Measurements from ENCODE around the gene FBXL13.

Gene FBXL13

GRCh38 chr7:102832674-102833073 is 241.9 kb downstream of the FBXL13 start:
- TF ChIP-seq CTCF (conservative IDR thresholded peaks at IDR 0.05; ENCODE audit: control insufficient read depth, insufficient read depth, low read depth, low read length) = no peak
- DNase-seq (ENCODE audit: low read depth) = no peak
- H3K4me3 ChIP-seq (ENCODE audit: control insufficient read depth, low read depth, low read length) = no peak overlapping the region

GRCh38 chr7:102830197-102830596 is 244.4 kb downstream of the FBXL13 start:
- TF ChIP-seq CTCF (conservative IDR thresholded peaks at IDR 0.05; ENCODE audit: control insufficient read depth, insufficient read depth, low read depth, low read length) = no peak
- no peak overlapping the region for H3K4me3 ChIP-seq (ENCODE audit: control insufficient read depth, low read depth, low read length)

GRCh38 chr7:102829075-102829474 is 245.5 kb downstream of the FBXL13 start:
- no peak overlapping the region for H3K4me3 ChIP-seq (ENCODE audit: control insufficient read depth, low read depth, low read length)
- DNase-seq (ENCODE audit: low read depth) = no peak
- no peak for TF ChIP-seq CTCF (conservative IDR thresholded peaks at IDR 0.05; ENCODE audit: control insufficient read depth, insufficient read depth, low read depth, low read length)

More at GRCh38 chr7:102830197-102830596, 244.4 kb downstream of the FBXL13 start:
- DNase-seq (ENCODE audit: low read depth) = peak; percentile 81

GRCh38 chr7:102828286-102828685 is 246.3 kb downstream of the FBXL13 start:
- TF ChIP-seq CTCF (conservative IDR thresholded peaks at IDR 0.05; ENCODE audit: control insufficient read depth, insufficient read depth, low read depth, low read length) = no peak
- H3K4me3 ChIP-seq (ENCODE audit: control insufficient read depth, low read depth, low read length) = no peak overlapping the region
- no peak for DNase-seq (ENCODE audit: low read depth)

GRCh38 chr7:102823390-102824119 is 251.0 kb downstream of the FBXL13 start:
- no peak overlapping the region for H3K4me3 ChIP-seq (ENCODE audit: control insufficient read depth, low read depth, low read length)
- no peak for TF ChIP-seq CTCF (conservative IDR thresholded peaks at IDR 0.05; ENCODE audit: control insufficient read depth, insufficient read depth, low read depth, low read length)
- DNase-seq (ENCODE audit: low read depth) = no peak

GRCh38 chr7:102821994-102822747 is 252.4 kb downstream of the FBXL13 start:
- DNase-seq (ENCODE audit: low read depth) = peak; percentile 25
- no peak for TF ChIP-seq CTCF (conservative IDR thresholded peaks at IDR 0.05; ENCODE audit: control insufficient read depth, insufficient read depth, low read depth, low read length)
- no peak overlapping the region for H3K4me3 ChIP-seq (ENCODE audit: control insufficient read depth, low read depth, low read length)

Data from fibroblast of mammary gland (primary cell).